PFSK-1 (cell line): Measurements from ENCODE around the gene SLC2A11.

Experiments
- FOXP2 ChIP-seq: optimal IDR thresholded peaks from 2 replicates; pipeline ENCODE3; 2011; ENCODE audit warnings: borderline replicate concordance, control low read depth, inconsistent platforms; ENCODE audit not compliant: insufficient read depth; ENCODE audit errors: extremely low read length, extremely low read depth
- POLR2AphosphoS5 ChIP-seq: IDR thresholded peaks from 2 replicates; pipeline ENCODE4 v1.6.1; 2012; ENCODE audit warnings: low read depth, mild to moderate bottlenecking, control low read depth, low read length, moderate library complexity
- SIN3A ChIP-seq: IDR thresholded peaks from 2 replicates; pipeline ENCODE4 v1.6.1; 2012; ENCODE audit warnings: mild to moderate bottlenecking, low read length, moderate library complexity, borderline replicate concordance; ENCODE audit not compliant: insufficient read depth
- TAF1 ChIP-seq: IDR thresholded peaks from 2 replicates; pipeline ENCODE4 v1.6.1; 2012; ENCODE audit warnings: low read length, control low read depth, borderline replicate concordance; ENCODE audit not compliant: insufficient read depth
- TF ChIP-seq, protein P1 (sequence below), 2 experiments: IDR thresholded peaks; 2 replicates each; pipeline versions ENCODE4 v1.6.1 to v1.8.0; 2011 to 2012; ENCODE audit warnings: low read depth in 2 of 2, low read length in 2 of 2, control low read depth in 1 of 2, inconsistent platforms in 1 of 2, mild to moderate bottlenecking in 1 of 2, moderate library complexity in 1 of 2; ENCODE audit not compliant: insufficient read depth in 1 of 2

Gene SLC2A11

DNA sequence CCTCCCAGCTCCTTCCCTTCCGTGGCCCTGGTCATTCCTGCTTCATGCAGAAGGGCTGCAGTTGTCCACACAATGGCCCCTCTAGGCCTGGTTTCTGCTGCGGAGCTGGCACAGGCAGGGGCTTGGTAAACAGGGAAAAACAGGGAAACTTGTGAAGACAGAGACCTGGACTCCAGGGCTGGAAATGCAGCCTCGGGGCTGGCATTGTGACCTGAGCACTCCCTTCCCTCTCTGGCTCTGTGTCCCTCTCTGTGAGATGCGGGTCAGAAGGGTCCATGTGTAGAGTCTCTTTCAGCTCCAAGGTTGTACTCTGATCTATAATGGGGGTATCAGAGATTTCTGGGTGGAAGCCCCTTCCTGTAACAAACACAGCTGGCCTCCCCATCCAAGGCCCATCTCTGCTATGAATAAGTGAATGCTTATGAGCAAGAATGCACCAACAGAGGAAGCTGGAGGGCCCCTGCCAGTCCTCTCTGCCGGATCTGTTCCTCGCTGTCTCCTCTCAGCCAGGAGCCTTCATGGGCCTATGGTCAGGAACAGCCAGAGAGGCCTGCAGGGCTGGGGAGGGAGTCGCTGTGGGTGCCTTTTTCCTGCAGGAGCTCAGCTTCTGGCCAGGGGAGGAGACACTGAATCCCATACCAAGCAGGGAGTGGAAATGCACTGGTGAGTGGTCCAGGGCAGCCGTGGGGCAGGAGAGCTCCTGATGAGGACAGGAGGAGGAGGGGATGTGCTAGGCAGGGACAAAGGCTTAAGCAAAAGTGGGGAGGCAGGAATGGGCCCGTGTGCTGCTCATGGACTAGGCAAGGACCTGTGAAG, 12.2 kb upstream of the SLC2A11 start:
- TF ChIP-seq FOXP2 (no peak), SIN3A (no peak), POLR2AphosphoS5 (no peak), TAF1 (no peak)
- TF ChIP-seq, protein P1, sequence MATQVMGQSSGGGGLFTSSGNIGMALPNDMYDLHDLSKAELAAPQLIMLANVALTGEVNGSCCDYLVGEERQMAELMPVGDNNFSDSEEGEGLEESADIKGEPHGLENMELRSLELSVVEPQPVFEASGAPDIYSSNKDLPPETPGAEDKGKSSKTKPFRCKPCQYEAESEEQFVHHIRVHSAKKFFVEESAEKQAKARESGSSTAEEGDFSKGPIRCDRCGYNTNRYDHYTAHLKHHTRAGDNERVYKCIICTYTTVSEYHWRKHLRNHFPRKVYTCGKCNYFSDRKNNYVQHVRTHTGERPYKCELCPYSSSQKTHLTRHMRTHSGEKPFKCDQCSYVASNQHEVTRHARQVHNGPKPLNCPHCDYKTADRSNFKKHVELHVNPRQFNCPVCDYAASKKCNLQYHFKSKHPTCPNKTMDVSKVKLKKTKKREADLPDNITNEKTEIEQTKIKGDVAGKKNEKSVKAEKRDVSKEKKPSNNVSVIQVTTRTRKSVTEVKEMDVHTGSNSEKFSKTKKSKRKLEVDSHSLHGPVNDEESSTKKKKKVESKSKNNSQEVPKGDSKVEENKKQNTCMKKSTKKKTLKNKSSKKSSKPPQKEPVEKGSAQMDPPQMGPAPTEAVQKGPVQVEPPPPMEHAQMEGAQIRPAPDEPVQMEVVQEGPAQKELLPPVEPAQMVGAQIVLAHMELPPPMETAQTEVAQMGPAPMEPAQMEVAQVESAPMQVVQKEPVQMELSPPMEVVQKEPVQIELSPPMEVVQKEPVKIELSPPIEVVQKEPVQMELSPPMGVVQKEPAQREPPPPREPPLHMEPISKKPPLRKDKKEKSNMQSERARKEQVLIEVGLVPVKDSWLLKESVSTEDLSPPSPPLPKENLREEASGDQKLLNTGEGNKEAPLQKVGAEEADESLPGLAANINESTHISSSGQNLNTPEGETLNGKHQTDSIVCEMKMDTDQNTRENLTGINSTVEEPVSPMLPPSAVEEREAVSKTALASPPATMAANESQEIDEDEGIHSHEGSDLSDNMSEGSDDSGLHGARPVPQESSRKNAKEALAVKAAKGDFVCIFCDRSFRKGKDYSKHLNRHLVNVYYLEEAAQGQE (IDR thresholded peaks at IDR 0.05; ENCODE audit: insufficient read depth in 1 of 2, low read depth in 2 of 2, low read length in 2 of 2) = no peak

DNA sequence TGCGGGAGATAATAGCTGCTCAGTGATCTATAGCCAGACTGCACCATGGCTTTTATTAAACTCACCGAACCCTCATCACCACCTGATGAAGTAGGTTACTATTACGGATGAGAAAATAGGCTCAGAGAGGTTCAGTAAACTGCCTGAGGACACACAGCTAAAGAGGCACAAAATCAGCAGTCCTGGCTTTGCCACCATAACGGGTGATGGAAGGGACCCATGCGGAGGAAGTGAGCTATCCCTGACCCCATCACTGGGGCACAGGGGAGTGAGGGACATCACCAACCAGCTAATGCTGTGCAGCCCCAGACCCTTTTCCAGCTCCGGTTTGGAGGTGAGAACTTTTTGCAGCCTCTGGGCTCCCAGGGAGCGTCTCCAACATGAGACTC, 11.6 kb upstream of the SLC2A11 start:
- TF ChIP-seq FOXP2 (no peak), TAF1 (no peak), SIN3A (no peak), POLR2AphosphoS5 (no peak)
- TF ChIP-seq, protein P1 (IDR thresholded peaks at IDR 0.05; ENCODE audit: insufficient read depth in 1 of 2, low read depth in 2 of 2, low read length in 2 of 2) = no peak

DNA sequence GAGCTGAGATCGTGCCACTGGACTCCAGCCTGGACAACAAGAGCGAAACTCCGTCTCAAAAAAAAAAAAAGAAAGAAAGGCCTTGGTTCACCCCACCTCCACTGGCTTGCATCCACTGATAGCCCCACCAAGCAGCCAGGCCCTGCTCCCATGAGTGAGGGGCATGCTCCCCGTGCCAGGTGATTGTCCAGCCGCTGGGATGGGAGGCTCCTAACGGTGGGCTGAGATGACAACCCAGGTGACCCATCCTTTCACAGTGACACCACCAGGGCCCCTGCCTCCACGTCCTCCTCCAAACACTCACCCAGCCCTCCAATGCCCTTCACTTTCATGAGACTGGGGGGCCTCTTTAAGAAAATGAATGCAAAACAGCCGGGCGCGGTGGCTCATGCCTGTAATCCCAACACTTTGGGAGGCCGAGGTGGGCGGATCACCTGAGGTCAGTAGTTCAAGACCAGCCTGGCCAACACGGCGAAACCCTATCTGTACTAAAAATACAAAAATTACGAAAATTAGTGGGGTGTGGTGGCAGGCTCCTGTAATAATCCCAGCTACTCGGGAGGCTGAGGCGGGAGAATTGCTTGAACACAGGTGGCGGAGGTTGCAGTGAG, 10.3 kb upstream of the SLC2A11 start:
- TF ChIP-seq SIN3A (no peak), POLR2AphosphoS5 (no peak), TAF1 (no peak), FOXP2 (no peak)
- TF ChIP-seq, protein P1 (IDR thresholded peaks at IDR 0.05; ENCODE audit: insufficient read depth in 1 of 2, low read depth in 2 of 2, low read length in 2 of 2) = no peak

DNA sequence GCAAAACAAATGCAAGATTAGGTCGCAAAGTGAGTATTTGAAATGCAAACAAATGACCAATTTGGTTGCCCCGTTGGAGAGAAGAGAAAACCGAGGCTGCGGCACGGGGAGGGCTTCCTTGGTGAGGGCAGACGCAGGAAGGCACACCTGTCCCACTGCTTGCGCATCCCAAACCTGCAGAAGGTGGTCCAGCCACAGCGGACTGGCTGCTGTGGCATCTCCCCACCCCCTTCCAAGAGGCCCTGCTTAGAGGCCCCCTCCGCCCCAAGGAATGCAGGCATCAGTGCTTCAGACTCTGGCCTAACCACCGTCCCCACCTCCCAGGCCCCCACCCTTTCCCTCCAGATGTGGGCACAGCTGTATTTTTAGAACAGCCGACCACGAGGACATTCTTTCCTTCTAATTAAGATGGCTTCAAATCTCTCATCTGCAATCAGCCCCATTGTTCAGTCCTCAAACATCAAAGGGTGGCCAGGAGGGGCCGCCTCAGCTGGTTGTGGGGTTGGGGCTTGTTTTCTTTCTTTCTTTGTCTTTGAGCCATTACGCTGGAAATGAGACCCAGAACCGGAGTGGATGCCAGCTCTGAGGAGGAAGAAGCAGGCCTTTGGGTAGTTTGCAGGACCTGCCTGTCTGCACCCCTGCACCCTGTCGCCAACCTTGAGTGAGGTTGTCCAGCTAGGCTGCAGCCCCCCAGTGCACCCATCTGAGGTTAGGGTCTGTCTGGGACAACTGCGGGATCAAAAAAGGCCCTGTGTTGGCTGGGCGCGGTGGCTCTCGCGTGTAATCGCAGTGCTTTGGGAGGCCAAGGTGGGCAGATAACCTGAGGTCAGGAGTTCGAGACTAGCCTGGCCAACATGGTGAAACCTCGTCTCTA, 9.4 kb upstream of the SLC2A11 start:
- TF ChIP-seq POLR2AphosphoS5 = no peak
- no peak for TF ChIP-seq FOXP2
- no peak for TF ChIP-seq SIN3A
- TF ChIP-seq, protein P1 (IDR thresholded peaks at IDR 0.05; ENCODE audit: insufficient read depth in 1 of 2, low read depth in 2 of 2, low read length in 2 of 2) = no peak
- no peak for TF ChIP-seq TAF1
